Stimulated activated CD8-positive, alpha-beta memory T cell treated with anti-CD3 and anti-CD28 coated beads, Interleukin-12 subunit alpha, Interleukin-12 subunit beta, amount 100 ng/mL, for 24 hours (primary cell): ENCODE results near the gene ENO3.

Experiments
- DNase-seq: peaks from one replicate; pipeline ENCODE4 v3.0.0-alpha.2; 2020; ENCODE audit errors: extremely low read depth

ENO3 gene

DNA sequence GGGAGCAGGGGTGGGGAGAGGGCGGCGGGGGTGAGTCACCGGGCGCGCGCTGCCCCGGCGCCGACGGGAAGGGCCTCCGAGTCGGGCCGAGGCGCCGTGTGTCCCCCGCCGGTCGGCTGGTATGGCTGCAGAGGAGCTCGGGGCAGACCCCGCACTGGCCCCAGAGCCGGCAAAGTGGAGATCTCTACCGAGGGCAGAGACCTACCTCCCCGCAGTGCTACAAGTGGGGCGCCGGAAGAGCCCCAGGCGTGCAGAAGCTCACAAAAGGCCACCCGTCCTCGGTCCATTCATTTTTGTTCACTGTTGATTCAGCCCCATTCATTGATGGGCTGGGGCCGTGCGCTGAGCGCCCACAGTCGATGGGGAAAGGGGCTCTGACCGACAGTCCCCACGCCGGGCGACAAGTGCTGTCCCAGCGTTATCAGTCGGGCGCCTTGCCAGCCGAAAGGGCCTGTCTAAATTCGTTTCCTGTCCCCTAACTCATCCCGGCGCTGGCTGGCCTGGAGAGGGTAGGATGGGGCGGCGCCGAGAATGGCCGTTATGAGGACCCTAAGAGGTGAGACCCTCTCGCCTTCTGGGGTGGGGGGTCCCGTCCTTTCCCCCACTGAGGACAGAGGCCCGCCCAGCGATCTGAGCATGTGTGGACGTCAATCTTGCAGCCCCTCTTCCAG is 709 bp upstream of the ENO3 start:
- DNase-seq: no peak

- DNase-seq: no peak
Observed at GRCh38 chr17:4951486-4951885, 567 bp downstream of the ENO3 start.

- no peak for DNase-seq
Observed at GRCh38 chr17:4953451-4953961, 2.6 kb downstream of the ENO3 start.

DNA sequence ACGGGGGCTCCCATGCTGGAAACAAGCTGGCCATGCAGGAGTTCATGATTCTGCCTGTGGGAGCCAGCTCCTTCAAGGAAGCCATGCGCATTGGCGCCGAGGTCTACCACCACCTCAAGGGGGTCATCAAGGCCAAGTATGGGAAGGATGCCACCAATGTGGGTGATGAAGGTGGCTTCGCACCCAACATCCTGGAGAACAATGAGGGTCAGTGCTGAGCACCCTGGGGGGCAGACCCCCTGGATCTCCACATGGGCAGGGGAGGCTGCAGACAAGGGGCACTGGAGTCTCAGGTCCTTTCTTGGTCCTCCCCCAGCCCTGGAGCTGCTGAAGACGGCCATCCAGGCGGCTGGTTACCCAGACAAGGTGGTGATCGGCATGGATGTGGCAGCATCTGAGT is 4.2 kb downstream of the ENO3 start:
- no peak for DNase-seq

GRCh38 chr17:4956493-4957061 is 5.7 kb downstream of the ENO3 start:
- no peak for DNase-seq

- no peak for DNase-seq
Observed at GRCh38 chr17:4958102-4958501, 7.2 kb downstream of the ENO3 start.

DNA sequence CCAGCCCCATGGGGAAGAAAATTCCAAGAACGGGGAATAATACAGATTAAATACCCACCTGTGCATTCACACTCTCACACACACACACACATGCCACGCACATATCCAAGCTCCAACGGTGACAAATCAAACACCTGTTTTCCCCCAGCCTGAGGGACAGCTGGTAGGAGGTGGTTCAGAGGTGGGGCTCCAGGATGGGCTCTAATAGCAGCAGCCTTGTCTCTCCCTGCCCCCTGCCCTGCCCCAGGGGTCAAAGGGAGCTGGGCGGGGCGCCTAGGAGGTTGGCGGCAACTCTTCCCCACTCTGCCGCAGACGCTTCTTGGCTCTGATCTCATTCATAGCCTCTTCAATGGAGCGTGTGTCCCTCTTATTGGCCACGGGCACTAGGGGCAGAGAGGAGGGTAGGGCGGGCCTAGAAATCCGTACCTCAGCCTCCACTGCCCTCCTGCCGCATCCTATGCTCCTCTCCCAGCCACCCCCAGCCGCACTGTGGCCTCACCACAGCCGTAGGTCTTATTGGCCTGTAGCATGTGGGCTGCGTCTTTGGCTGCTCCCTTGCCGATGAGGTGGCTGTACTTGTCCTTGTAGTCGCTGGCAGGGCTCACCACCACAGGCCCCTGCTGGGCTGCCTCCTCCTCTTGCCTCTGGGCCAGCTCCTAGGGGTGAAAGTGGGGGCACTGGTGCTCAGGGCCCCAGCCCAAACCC is 8.5 kb downstream of the ENO3 start:
- DNase-seq: no peak

- no peak for DNase-seq
Observed at GRCh38 chr17:4960279-4960922, 9.5 kb downstream of the ENO3 start.

- no peak for DNase-seq
Observed at GRCh38 chr17:4965311-4965986, 14.5 kb downstream of the ENO3 start.

- DNase-seq: peak; percentile 90
Observed at GRCh38 chr17:4966844-4967538, 16.1 kb downstream of the ENO3 start.

DNA sequence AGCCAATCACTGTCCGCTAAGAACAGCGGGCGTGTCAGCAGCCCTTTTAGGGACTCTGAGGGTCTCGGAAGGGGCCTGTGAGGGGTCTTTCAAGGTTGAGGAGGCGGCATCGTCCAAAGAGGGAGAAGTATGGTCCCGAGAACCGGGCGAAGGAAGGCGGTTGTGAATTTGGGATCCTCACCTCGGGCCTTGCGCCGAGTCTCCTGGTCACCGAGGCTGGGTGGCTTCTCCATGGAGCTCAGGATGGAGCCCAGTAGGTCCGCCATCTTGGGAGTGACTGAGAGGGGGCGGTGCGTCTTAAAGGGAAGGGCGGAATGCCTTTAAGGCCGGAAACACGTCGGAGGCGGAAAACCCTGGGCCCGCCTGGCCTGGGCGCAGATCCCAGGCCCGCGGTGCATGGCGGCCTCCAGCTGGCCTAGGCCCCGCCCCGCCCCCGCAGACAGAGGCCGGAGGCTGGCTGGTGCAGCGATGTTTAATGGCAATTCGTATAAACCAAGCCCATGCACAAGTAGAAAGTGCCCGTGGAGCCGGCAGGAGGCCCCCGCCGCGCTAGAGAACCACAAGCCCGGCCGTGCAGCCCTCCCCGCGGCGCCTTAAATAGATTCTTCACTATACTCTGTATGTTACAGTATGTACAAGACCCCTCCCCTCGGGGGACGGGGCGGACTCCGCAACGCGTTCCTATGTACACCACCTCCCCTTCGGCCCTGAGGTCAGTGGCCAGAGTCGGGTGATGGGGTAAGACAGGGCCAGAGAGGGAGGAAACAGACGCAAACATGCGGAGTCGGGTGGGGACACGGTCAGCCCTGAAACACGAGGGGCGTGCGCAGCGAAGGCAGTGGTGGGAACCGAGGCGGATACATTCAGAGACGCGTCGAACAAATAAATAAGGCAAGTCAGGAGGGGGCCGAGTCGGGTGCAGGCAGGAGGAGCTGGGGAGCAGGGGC is 16.9 kb downstream of the ENO3 start, which contains the start of gene SPAG7:
Gene SPAG7, minus strand, starts transcription at position 279 of the 947 bp plus-strand sequence. Its CDS starts 13 bp downstream, at position 266.
- peak; percentile 86 for DNase-seq

DNA sequence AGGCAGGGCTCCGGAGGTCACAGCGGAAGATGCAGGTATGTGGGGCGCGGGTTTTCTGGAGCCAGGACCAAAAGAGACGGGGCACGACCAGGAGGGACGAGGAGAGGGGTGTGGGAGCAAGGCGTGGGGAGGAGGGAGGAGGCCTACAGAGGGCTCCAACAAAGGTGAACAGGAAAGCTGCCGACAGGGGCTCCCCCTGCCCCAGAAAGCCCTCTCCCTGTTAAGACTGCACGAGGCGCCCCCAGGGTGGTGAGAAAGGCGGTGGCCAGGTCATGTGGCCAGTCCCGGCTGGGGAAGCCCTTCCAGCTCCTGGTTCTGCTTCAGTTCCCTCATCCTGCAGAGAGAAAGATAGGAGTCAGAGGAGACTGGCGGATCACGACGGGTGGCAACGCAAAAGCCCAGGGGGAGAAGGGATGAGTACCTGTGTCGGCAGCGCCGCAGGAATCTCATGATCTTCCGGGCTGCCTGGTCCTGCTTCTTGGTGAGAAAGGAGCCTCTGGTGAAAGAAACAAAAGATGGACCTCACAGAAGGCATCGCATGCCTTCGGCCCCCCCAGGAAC is 17.6 kb downstream of the ENO3 start:
- no peak for DNase-seq

DNA sequence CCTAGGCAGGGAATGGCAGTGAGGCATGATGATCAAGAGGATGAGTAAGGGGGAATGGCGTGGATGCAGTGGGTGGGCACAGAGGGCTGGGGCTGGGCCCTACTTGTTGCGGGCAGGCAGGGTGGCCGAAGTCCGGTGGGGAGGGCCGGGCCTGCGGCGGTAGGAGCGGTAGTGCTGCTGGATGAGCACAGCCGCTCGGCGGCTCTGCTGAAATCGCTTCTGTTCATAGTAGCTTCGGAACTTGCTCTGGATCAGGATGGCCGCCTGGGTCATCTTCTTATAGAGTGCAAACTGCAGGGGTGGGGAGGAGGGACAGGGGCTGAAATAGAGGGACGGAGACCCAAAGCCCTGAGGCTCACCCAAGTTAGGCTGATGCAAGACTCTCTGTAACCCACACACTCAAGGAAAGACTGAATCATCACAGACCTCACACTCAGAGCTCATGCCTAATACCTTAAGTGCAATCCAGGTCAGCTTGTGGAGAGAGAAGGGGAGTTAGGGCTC is 18.2 kb downstream of the ENO3 start:
- DNase-seq: no peak

DNA sequence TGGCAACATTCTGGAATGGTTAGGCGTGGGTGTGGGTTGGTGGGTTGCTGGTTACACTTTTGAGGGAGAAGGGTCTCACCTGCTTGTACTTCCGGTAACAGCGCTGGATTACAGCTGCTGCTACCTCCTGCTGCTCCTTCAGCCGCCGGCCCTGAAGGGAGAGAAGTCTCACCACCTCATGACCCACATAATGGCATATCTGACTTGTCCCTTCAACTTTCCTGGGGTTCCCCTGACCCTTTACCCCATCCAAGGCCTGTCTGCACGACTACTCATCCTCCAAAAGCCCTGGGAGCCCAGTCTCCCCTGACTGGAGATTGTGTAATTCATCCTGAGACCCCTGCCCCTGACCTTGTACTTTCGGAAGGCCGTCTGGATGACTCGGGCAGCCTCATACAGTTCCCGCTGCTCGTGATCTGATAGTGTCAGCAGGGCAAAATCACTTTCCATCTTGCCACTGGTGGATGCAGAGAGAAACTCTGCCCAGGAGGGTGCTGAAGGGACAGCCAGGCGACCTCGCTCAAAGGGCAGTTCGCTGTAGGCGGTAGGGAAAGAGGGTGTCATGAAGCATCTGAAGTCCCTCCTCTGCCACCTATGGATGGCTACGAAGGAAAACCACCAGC is 18.7 kb downstream of the ENO3 start:
- DNase-seq: no peak

GRCh38 chr17:4970273-4970672 is 19.4 kb downstream of the ENO3 start:
- no peak for DNase-seq

DNA sequence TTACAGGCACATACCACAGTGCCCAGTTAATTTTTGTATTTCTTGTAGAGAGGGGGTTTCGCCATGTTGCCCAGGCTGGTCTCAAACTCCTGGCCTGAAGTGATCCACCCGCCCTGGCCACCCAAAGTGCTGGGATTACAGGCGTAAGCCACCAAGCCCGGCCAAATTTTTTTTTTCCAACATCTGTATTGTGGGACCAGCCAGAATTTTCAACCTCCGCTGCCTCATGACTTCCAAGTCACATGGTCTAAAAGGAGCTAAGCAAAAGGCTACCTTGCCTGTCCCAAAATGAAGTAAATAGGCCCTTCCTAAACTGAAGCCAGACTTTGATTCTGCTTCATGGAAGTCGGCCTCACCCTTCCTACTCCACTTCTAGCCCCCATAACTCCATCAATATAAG is 20.9 kb downstream of the ENO3 start:
- DNase-seq: no peak

- DNase-seq: no peak
Observed at GRCh38 chr17:4972322-4972721, 21.4 kb downstream of the ENO3 start.

- no peak for DNase-seq
Observed at GRCh38 chr17:4972752-4973151, 21.8 kb downstream of the ENO3 start.
